GM12878 (cell line): ENCODE data around the gene ARAP3.

Source experiments
- CHD4 ChIP-seq: fragments of 200-600 bp; sonication (generic); IDR thresholded peaks from 2 replicates; pipeline ENCODE4 v1.6.1; 2016; ENCODE audit warnings: mild to moderate bottlenecking
- NRF1 ChIP-seq: conservative IDR thresholded peaks from 2 replicates; pipeline ENCODE4 v1.6.1; 2011; ENCODE audit warnings: mild to moderate bottlenecking, low read depth, low read length, improper control_type of control experiment
- PAX5 ChIP-seq: IDR thresholded peaks from 2 replicates; pipeline ENCODE4 v1.6.1; 2011; ENCODE audit warnings: low read depth, low read length, borderline replicate concordance
- SP1 ChIP-seq: IDR thresholded peaks from one replicate; pipeline ENCODE4 v1.6.1; 2011; ENCODE audit warnings: low read depth, low read length
- TCF3 ChIP-seq: IDR thresholded peaks from 2 replicates; pipeline ENCODE4 v1.6.1; 2012; ENCODE audit warnings: low read depth, mild to moderate bottlenecking, low read length, borderline replicate concordance; ENCODE audit not compliant: insufficient read depth
- ZBTB40 ChIP-seq: fragments of 450-650 bp; IDR thresholded peaks from 2 replicates; pipeline ENCODE4 v1.6.1; 2016; ENCODE audit warnings: mild to moderate bottlenecking, moderate library complexity, borderline replicate concordance
- TF ChIP-seq, protein P1 (sequence below), 3 experiments: IDR thresholded peaks in 2 of 3; conservative IDR thresholded peaks in 1 of 3; 2 replicates each; pipeline ENCODE4 v1.5.1; 2011; ENCODE audit warnings: low read depth in 3 of 3, low read length in 3 of 3, mild to moderate bottlenecking in 3 of 3, control low read depth in 2 of 3, moderate library complexity in 2 of 3, inconsistent platforms in 1 of 3, mixed read lengths in 1 of 3; ENCODE audit not compliant: control insufficient read depth in 2 of 3, insufficient read depth in 1 of 3; ENCODE audit errors: extremely low read depth in 1 of 3
- TF ChIP-seq, protein P2 (sequence below): fragments of 450-650 bp; IDR thresholded peaks from 2 replicates; pipeline ENCODE4 v1.6.1; 2018; ENCODE audit warnings: borderline replicate concordance, mild to moderate bottlenecking; ENCODE audit not compliant: partially characterized antibody

DNA sequence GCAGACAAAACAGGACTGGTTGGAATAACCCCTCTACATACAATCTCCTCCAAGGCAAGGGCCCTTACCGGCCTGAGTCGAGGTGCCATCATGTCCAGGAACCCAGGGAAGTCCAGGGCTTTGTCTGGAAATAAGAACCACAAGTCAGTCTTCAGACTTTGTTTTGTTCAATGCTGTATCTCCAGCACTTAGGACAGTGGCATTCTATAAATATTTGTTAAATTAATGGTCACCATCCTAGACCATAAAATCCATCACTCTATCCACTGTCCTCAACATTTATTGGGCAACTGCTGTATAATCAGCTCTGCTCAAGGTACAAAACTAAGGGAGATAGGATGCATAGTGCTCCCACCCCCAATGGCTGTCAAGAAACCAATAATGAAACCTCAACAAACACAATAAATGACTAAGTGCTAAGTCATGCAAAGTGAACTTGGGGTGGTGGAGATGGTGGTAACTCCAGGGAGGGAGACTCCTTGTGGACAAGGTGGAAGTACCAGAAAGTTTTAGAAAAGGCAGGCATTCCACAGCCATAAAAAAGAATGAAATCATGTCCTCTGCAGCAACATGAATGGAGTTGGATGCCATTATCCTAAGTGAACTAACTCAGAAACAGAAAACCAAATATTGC lies 40.3 kb downstream of the ARAP3 start:
- TF ChIP-seq TCF3 = no peak
- no peak for TF ChIP-seq NRF1
- TF ChIP-seq PAX5 = no peak
- TF ChIP-seq, protein P1, sequence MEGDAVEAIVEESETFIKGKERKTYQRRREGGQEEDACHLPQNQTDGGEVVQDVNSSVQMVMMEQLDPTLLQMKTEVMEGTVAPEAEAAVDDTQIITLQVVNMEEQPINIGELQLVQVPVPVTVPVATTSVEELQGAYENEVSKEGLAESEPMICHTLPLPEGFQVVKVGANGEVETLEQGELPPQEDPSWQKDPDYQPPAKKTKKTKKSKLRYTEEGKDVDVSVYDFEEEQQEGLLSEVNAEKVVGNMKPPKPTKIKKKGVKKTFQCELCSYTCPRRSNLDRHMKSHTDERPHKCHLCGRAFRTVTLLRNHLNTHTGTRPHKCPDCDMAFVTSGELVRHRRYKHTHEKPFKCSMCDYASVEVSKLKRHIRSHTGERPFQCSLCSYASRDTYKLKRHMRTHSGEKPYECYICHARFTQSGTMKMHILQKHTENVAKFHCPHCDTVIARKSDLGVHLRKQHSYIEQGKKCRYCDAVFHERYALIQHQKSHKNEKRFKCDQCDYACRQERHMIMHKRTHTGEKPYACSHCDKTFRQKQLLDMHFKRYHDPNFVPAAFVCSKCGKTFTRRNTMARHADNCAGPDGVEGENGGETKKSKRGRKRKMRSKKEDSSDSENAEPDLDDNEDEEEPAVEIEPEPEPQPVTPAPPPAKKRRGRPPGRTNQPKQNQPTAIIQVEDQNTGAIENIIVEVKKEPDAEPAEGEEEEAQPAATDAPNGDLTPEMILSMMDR (IDR thresholded peaks at IDR 0.05 in 2 of 3, conservative IDR thresholded peaks at IDR 0.05 in 1 of 3; ENCODE audit: control insufficient read depth in 2 of 3, extremely low read depth in 1 of 3, insufficient read depth in 1 of 3, low read depth in 3 of 3, low read length in 3 of 3) = peak in 1 of 3 experiments; percentile 14; a peak in 1 of 6 replicates
- no peak for TF ChIP-seq CHD4
- TF ChIP-seq, protein P2, sequence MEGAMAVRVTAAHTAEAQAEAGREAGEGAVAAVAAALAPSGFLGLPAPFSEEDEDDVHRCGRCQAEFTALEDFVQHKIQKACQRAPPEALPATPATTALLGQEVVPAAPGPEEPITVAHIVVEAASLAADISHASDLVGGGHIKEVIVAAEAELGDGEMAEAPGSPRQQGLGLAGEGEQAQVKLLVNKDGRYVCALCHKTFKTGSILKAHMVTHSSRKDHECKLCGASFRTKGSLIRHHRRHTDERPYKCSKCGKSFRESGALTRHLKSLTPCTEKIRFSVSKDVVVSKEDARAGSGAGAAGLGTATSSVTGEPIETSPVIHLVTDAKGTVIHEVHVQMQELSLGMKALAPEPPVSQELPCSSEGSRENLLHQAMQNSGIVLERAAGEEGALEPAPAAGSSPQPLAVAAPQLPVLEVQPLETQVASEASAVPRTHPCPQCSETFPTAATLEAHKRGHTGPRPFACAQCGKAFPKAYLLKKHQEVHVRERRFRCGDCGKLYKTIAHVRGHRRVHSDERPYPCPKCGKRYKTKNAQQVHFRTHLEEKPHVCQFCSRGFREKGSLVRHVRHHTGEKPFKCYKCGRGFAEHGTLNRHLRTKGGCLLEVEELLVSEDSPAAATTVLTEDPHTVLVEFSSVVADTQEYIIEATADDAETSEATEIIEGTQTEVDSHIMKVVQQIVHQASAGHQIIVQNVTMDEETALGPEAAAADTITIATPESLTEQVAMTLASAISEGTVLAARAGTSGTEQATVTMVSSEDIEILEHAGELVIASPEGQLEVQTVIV = no peak
- no peak for TF ChIP-seq ZBTB40
- TF ChIP-seq SP1 = no peak
